Astrocyte (in vitro differentiated cells and primary cell): ENCODE data around the gene TANGO6. TPM values are rescaled to one million over a fixed set of nuclear protein-coding genes. Genes with fewer than 3 reads are reported as not detected.

Experiments
- DNase-seq: peaks from one replicate; pipeline ENCODE4 v3.0.0-alpha.2; 2010; ENCODE audit warnings: low read depth
- FAIRE-seq: peaks from 2 replicates; lab custom pipeline; 2011; peaks lifted over from hg19 to GRCh38; lab: Jason Lieb, UNC
- H2AFZ ChIP-seq: 2 replicates; pipeline ENCODE4 v1.6.0; 2012; ENCODE audit warnings: low read depth, low read length, inconsistent platforms
- H3K27ac ChIP-seq: 2 replicates; pipeline ENCODE4 v1.5.1; 2011; ENCODE audit warnings: low read depth, low read length, inconsistent platforms
- H3K27me3 ChIP-seq: 2 replicates; pipeline ENCODE4 v1.6.0; 2011; ENCODE audit warnings: low read length, inconsistent platforms; ENCODE audit not compliant: insufficient read depth
- H3K36me3 ChIP-seq: 2 replicates; pipeline ENCODE4 v1.5.1; 2011; ENCODE audit warnings: low read length, inconsistent platforms; ENCODE audit not compliant: insufficient read depth
- H3K4me1 ChIP-seq: 2 replicates; pipeline ENCODE4 v1.5.1; 2011; ENCODE audit warnings: low read length, inconsistent platforms; ENCODE audit not compliant: insufficient read depth
- H3K4me2 ChIP-seq: 2 replicates; pipeline ENCODE4 v1.6.0; 2012; ENCODE audit warnings: low read length, inconsistent platforms
- H3K4me3 ChIP-seq: 2 replicates; pipeline ENCODE4 v1.5.1; 2011; ENCODE audit warnings: low read depth, mild to moderate bottlenecking, low read length, inconsistent platforms; ENCODE audit not compliant: insufficient read depth
- H3K79me2 ChIP-seq: 2 replicates; pipeline ENCODE4 v1.6.0; 2012; ENCODE audit warnings: mild to moderate bottlenecking, low read length, inconsistent platforms; ENCODE audit not compliant: insufficient read depth
- H3K9ac ChIP-seq: 2 replicates; pipeline ENCODE4 v1.6.0; 2012; ENCODE audit warnings: mild to moderate bottlenecking, low read length, inconsistent platforms
- H3K9me3 ChIP-seq: 2 replicates; pipeline ENCODE4 v1.5.1; 2012; ENCODE audit warnings: low read depth, mild to moderate bottlenecking, low read length, inconsistent platforms; ENCODE audit not compliant: insufficient read depth
- H4K20me1 ChIP-seq: 2 replicates; pipeline ENCODE4 v1.6.0; 2012; ENCODE audit warnings: low read length, inconsistent platforms; ENCODE audit not compliant: insufficient read depth
- H3K27ac Mint-ChIP-seq: one replicate; pipeline ENCODE4 v1.8.0; 2021; ENCODE audit warnings: mild to moderate bottlenecking, mixed read lengths; ENCODE audit not compliant: unreplicated experiment
- H3K27me3 Mint-ChIP-seq: one replicate; pipeline ENCODE4 v1.8.0; 2021; ENCODE audit warnings: low read depth, mixed read lengths; ENCODE audit not compliant: unreplicated experiment
- H3K36me3 Mint-ChIP-seq: one replicate; pipeline ENCODE4 v1.8.0; 2021; ENCODE audit warnings: low read depth, mixed read lengths; ENCODE audit not compliant: unreplicated experiment
- H3K4me1 Mint-ChIP-seq: one replicate; pipeline ENCODE4 v1.8.0; 2021; ENCODE audit warnings: low read depth, mixed read lengths; ENCODE audit not compliant: unreplicated experiment
- H3K4me3 Mint-ChIP-seq: one replicate; pipeline ENCODE4 v1.8.0; 2021; ENCODE audit warnings: mild to moderate bottlenecking, moderate library complexity, mixed read lengths; ENCODE audit not compliant: unreplicated experiment
- H3K9me3 Mint-ChIP-seq: one replicate; pipeline ENCODE4 v1.8.0; 2021; ENCODE audit warnings: mild to moderate bottlenecking, mixed read lengths; ENCODE audit not compliant: unreplicated experiment
- CTCF ChIP-seq: IDR thresholded peaks from 2 replicates; pipeline ENCODE4 v1.5.1; 2011; ENCODE audit warnings: low read depth, mild to moderate bottlenecking, inconsistent platforms, low read length, moderate library complexity; ENCODE audit not compliant: insufficient read depth
- EZH2 ChIP-seq: IDR thresholded peaks from 2 replicates; pipeline ENCODE4 v1.6.1; 2012; ENCODE audit warnings: mild to moderate bottlenecking, low read length, inconsistent platforms; ENCODE audit not compliant: insufficient read depth
- total RNA-seq: library from RNA; stranded (reverse); gene quantifications from 2 replicates; pipeline ENCODE4 v1.2.1, GENCODE V29; 2021

Gene TANGO6
- total RNA-seq, 1 donor from 2014 or later: 15.8 TPM

GRCh38 chr16:68909099-68909733, 65.9 kb downstream of the TANGO6 start:
- Mint-ChIP-seq H3K36me3 (no peaks in the 10 kb centered on the region), H3K9me3 (no peaks in the 10 kb centered on the region), H3K27ac (no peak overlapping the region), H3K4me1 (no peaks in the 10 kb centered on the region), H3K27me3 (no peaks in the 10 kb centered on the region), H3K4me3 (no peak overlapping the region)
- no peak overlapping the region for H3K4me2 ChIP-seq
- H4K20me1 ChIP-seq: no peaks in the 10 kb centered on the region
- H3K4me3 ChIP-seq: no peak overlapping the region
- H3K9me3 ChIP-seq: no peaks in the 10 kb centered on the region
- no peaks in the 10 kb centered on the region for H3K4me1 ChIP-seq
- no peak for FAIRE-seq
- no peak overlapping the region for H3K27ac ChIP-seq
- H2AFZ ChIP-seq: no peak overlapping the region
- TF ChIP-seq CTCF (no peak), EZH2 (no peak)
- H3K9ac ChIP-seq: no peak overlapping the region
- DNase-seq: no peak
- peaks cover 6% of the 10 kb centered on the region for H3K36me3 ChIP-seq
- H3K79me2 ChIP-seq: no peaks in the 10 kb centered on the region
- no peaks in the 10 kb centered on the region for H3K27me3 ChIP-seq

- no peak overlapping the region for H3K9ac ChIP-seq
- H3K4me1 ChIP-seq: no peaks in the 10 kb centered on the region
- H3K27ac Mint-ChIP-seq: no peak overlapping the region
- H3K27me3 Mint-ChIP-seq: no peaks in the 10 kb centered on the region
- no peaks in the 10 kb centered on the region for H3K36me3 Mint-ChIP-seq
- H3K27ac ChIP-seq: no peak overlapping the region
- no peaks in the 10 kb centered on the region for H3K9me3 Mint-ChIP-seq
- H3K4me3 Mint-ChIP-seq: no peak overlapping the region
- FAIRE-seq (no peak), DNase-seq (no peak)
- no peaks in the 10 kb centered on the region for H4K20me1 ChIP-seq
- no peaks in the 10 kb centered on the region for H3K9me3 ChIP-seq
- no peak overlapping the region for H2AFZ ChIP-seq
- TF ChIP-seq EZH2 (no peak), CTCF (no peak)
- H3K4me1 Mint-ChIP-seq: no peaks in the 10 kb centered on the region
- no peaks in the 10 kb centered on the region for H3K79me2 ChIP-seq
- no peaks in the 10 kb centered on the region for H3K27me3 ChIP-seq
- H3K4me3 ChIP-seq: no peak overlapping the region
- peaks cover 6% of the 10 kb centered on the region for H3K36me3 ChIP-seq
- no peak overlapping the region for H3K4me2 ChIP-seq
Observed at GRCh38 chr16:68910051-68910450, 66.7 kb downstream of the TANGO6 start.

- no peak overlapping the region for H3K27ac ChIP-seq
- no peaks in the 10 kb centered on the region for H3K4me1 ChIP-seq
- H3K27me3 Mint-ChIP-seq: no peaks in the 10 kb centered on the region
Observed at GRCh38 chr16:68915589-68915988, 72.3 kb downstream of the TANGO6 start.

More at GRCh38 chr16:68915589-68915988, 72.3 kb downstream of the TANGO6 start:
- Histone ChIP-seq H4K20me1 (no peaks in the 10 kb centered on the region), H3K9me3 (no peaks in the 10 kb centered on the region), H3K36me3 (peaks cover 10% of the 10 kb centered on the region), H3K4me2 (no peak overlapping the region), H3K4me3 (no peak overlapping the region), H2AFZ (no peak overlapping the region), H3K27me3 (no peaks in the 10 kb centered on the region), H3K79me2 (no peaks in the 10 kb centered on the region), H3K9ac (no peak overlapping the region)
- Mint-ChIP-seq H3K4me1 (no peaks in the 10 kb centered on the region), H3K36me3 (peaks cover 8% of the 10 kb centered on the region), H3K9me3 (no peaks in the 10 kb centered on the region), H3K4me3 (no peak overlapping the region), H3K27ac (no peak overlapping the region)
- TF ChIP-seq CTCF (no peak), EZH2 (no peak)
- FAIRE-seq (no peak), DNase-seq (no peak)
